HPDE6-E6E7 (cell line): ENCODE measurements around the gene CYSRT1.
A peak's percentile ranks its signal among the peaks of the same experiment; 100 is the strongest.

ENCODE experiments used
- DNase-seq: peaks from one replicate; pipeline ENCODE4 v3.0.0; 2011; ENCODE audit warnings: missing footprints; ENCODE audit errors: extremely low spot score

CYSRT1 gene

GRCh38 chr9:137226338-137227053 is 1.5 kb downstream of the CYSRT1 start:
- peak; percentile 72 for DNase-seq

DNA sequence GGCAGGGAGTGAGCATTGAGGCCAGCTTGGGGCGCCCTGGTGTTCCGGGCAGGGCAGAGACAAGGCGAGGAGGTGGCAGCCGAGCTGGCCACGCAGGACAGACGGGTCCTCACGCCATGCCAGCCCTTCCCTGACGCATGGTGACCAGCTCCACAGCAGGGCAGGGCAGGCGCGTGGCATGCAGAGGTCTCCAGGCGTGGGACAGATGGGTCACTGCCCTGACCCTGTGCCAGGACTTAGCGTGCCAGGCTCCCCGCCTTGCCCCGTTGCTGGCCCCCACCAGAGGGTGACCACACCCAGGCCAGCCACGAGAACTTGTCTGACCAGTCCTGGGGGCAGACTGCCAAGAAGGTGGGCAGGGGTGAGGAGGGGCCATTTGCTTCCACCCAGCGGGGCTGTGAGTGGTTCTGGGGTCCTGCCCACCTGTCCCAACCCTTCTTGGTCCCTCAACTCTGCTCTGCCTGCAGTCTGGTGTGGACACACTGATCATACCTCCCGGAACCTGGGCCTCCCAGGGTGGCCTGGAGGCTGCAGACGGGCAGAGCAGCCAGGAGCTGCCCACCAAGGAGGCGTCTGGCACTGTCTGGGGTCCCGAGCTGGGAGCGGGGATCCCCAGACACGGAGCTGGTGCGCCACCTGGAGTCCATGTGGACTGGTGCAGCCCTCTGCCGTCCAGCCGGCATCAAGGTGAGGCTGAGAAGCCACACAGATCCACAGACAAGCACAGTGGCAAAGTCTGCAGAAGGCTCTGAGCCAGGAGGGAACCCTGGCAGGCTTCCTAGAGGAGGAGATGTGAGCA is 2.3 kb downstream of the CYSRT1 start, which contains the start of gene RNF224:
RNF224 (plus strand) TSS at position 449 of the 799 bp plus-strand sequence. CDS start 834 bp downstream, outside the sequence.
- peak; percentile 87 for DNase-seq

- DNase-seq, result no peak
These were observed 3.0 kb downstream of the CYSRT1 start for GRCh38 chr9:137227853-137228505.

GRCh38 chr9:137228506-137228967 is 3.6 kb downstream of the CYSRT1 start:
- DNase-seq, result no peak

DNA sequence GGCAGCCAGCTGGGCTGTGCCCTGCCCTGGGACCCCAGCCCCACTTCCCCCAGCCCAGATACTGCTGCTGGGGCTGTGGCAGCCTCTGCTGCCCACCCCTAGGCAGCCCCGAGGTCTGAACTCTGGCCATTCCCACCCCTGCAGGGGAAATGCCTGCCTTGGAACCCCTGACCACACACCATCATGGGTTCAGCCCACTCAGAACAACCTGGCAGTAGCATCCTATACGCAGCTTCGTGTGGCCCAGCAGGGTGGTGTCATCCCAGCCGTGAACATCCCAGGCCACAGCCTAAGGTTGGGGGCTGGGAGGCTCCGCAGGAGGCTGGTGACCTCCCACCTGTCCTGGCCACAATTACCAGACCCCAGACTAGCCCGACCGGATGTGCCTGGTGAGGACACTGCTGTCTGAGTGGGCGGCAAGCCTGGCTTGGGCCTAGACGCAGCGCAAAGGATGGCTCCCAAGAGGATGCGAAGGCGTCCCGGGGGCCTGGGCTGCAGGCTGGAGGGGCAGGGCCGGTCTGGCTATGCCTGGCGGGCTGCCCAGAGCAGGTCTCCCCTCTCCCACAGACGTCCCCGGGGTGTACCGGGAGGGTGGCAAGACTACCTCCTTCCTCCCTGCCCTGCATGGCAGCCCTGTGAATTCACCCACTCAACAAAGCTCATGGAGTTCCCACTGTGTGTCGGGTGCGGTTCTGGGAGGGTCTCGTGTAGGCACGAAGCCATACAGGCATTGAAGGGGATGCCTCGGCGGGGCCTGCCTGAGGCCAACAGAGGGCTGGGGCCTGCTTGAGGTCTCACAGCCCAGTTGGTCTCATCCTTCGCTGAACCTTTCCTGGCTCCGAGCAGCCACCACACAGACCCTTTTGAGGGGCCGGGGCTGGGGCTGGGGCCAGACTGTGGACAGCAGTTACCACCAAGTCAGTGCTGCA is 4.3 kb downstream of the CYSRT1 start:
- no peak for DNase-seq

- DNase-seq, result no peak
These were observed 5.1 kb downstream of the CYSRT1 start for GRCh38 chr9:137229903-137230704.

GRCh38 chr9:137230705-137231371 is 5.9 kb downstream of the CYSRT1 start, which contains the start of gene SLC34A3:
TSS of gene SLC34A3 (plus strand) at chr9:137230901. CDS start at chr9:137231703, 802 bp downstream.
- no peak for DNase-seq

GRCh38 chr9:137231372-137232039 is 6.5 kb downstream of the CYSRT1 start:
- DNase-seq, result no peak

- no peak for DNase-seq
These were observed 7.1 kb downstream of the CYSRT1 start for GRCh38 chr9:137232101-137232500.

DNA sequence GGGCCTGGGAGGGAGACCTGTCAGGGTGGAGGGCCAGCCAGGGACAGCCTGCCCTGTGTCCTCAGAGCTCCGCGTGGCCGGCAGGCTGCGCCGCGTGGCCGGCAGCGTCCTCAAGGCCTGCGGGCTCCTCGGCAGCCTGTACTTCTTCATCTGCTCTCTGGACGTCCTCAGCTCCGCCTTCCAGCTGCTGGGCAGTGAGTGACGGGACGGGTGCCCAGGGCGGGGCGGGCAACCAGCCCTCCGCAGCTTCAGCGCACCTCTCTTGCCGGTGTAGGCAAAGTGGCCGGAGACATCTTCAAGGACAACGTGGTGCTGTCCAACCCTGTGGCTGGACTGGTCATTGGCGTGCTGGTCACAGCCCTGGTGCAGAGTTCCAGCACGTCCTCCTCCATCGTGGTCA is 7.5 kb downstream of the CYSRT1 start:
- no peak for DNase-seq

- no peak for DNase-seq
These were observed 8.4 kb downstream of the CYSRT1 start for GRCh38 chr9:137233143-137233980.

- DNase-seq, result no peak
These were observed 9.2 kb downstream of the CYSRT1 start for GRCh38 chr9:137234055-137234697.

DNA sequence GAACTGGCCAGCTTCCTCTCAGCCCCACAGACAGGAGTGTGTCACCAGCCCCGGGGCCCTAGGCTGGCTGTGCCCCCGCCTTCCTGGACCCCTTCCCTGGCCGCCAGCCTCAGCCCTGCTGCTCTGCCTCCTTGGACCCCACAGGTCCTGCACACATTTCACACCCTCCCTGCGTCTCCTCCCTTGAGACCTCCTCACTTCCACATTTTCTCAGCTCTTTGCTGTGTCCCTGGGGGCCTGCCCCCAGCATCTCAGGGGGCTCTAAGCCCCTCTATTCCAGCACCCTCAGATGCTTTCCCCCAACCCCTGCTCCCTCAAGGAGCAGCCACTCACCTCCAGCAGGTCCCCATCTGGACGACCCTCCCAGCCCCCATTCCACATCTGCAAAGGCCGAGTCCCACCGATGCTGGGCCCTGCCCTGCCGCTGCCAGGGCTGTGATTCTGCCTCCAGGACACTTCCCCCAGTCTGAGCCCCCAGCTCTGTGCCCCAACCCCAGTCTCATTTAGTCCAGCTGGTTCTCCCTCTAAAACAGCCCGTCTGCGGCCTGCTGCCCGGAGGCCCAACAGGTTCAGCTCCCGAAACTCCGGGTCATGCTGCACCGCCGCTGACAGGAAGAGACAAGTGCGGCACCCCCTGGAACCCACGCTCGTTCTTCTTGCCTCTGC is 9.9 kb downstream of the CYSRT1 start:
- no peak for DNase-seq

- DNase-seq, result no peak
These were observed 10.7 kb downstream of the CYSRT1 start for GRCh38 chr9:137235424-137236237.

GRCh38 chr9:137236238-137236935 is 11.4 kb downstream of the CYSRT1 start:
- peak; percentile 85 for DNase-seq
